D341Med (cell line): Measurements from ENCODE around the gene LNPK.
"Not testable (repeated sequence)": the region's sequence is repeated elsewhere in the genome, so short reads cannot be mapped to it uniquely, and the experiment has no call there.

Experiments used
- DNase-seq: peaks from one replicate; pipeline ENCODE4 v3.0.0; 2012; ENCODE audit warnings: low spot score

LNPK gene

GRCh38 chr2:175966839-175967238 is 35.2 kb downstream of the LNPK start:
- DNase-seq = no peak

DNA sequence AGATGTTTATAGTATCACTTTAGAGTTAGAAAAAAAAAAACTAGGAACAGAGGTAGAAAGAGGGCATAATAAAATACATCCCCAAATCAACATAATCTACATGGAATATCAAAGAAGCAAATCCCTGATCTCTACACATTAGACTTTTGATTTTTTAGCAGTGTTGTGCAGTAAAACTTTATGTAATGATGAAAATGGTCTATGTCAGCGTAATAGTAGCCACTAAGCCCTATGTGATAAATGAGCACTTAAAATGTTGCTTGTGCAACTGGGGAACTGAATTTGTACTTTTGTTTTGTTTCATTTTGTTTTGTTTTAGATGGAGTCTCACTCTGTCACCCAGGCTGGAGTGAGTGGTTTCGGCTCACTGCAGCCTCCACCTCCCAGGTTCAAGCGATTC is 36.3 kb downstream of the LNPK start:
- DNase-seq = no peak

DNA sequence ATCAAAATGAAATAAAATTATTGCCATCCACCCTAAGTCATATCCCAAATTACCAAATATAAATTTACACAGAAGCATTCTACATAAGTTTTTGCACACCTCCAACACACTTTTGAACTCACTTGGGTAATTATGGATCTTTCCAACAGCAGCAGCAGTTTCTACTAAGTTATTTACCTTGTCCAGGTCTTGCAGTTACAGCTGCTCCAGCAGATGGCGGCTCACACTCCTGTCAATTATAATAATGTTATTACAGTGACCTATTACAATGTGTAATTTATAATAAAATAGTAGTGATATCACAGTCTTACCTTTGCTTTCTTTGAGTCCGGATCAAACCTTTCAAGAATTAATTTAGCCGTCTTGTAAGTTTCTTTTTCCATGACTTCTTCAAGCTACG is 37.9 kb downstream of the LNPK start:
- peak; percentile 27 for DNase-seq

DNA sequence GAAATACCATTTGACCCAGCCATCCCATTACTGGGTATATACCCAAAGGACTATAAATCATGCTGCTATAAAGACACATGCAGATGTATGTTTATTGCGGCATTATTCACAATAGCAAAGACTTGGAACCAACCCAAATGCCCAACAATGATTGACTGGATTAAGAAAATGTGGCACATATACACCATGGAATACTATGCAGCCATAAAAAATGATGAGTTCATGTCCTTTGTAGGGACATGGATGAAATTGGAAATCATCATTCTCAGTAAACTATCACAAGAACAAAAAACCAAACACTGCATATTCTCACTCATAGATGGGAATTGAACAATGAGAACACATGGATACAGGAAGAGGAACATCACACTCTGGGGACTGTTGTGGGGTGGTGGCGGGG is 38.9 kb downstream of the LNPK start:
- DNase-seq = not testable (repeated sequence)

GRCh38 chr2:175957845-175958244 is 44.2 kb downstream of the LNPK start:
- no peak for DNase-seq

- DNase-seq = no peak
These were observed 46.9 kb downstream of the LNPK start for GRCh38 chr2:175955136-175955535.

DNA sequence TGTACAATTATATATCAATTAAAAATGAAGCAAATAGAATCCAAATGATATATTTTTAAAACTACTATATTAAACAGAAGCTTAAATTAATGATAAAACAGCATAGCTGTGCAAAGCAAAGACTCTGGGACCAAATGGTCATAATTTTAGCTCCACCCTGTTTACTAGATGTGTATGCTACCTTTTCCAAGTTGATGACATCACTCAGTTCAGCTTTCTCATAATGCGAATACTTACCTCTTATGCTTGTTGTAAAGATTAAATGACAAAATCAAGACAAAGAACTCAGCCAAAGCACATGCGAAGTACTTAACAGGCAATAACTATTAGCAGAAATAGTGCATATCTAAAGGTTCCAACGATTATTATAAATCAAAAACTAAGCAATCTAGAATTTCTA is 51.6 kb downstream of the LNPK start:
- DNase-seq = no peak

DNA sequence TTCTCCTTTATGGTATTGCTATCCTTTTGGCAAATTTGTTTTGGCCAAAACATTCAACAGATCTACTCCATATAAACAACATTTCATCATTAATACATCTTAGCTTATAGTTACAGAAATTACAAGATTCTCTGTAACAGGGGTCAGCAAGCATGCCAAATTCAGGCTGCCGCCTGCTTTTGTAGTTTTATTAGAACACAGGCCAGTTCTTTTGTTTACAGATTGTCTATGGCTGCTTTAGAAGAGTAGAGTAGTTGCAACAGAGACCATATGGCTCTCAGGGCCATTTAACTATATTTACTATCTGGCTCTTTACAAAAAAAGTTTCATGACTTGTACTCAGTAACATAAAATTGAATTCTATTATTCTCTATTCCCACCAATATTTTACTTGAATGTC is 53.9 kb downstream of the LNPK start:
- DNase-seq = no peak

- DNase-seq = no peak
These were observed 55.0 kb downstream of the LNPK start for GRCh38 chr2:175947073-175947472.

GRCh38 chr2:175941699-175942098 is 60.4 kb downstream of the LNPK start:
- no peak for DNase-seq

- no peak for DNase-seq
These were observed 64.9 kb downstream of the LNPK start for GRCh38 chr2:175937216-175937615.

DNA sequence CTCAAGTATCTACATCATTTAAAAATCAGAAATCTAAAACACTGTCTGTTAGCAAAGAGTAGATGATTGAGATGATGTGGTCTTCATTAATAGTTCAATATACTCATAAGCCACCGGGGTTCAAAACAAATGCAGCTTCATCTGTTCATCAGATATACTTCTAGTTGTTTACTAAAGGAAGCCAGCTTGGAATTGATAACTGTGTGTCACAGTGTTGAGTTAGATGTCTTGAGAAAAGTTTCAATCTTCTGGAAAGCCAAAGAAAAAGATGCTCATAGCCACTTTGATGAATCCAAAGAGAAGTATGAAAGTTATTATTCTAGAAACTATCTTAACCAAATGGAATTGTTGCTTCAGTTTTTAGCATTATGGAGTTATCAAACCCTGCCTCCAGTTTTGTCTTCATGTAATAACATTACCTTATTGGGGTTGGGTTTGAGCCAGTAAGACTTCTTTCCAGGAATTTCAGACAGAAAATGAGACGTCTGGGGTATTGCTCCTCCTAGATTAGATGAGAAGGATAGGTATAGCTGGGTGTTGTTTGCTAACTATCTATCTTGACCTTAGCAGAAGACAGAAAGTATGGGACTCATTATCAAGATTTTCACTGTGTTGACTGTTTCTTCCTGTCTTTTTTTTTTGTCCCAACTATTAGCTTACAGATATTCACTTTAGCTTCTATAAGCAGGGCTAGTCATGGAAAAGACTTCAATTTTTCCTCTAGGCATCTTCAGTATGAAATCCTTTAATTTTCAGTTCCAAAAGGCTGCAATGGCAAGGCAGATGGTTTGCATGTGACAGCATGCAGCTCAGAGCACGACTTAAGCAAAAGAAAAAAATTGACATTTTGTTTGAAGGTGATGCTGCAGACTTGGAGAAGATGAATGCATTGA is 66.5 kb downstream of the LNPK start:
- DNase-seq = no peak

DNA sequence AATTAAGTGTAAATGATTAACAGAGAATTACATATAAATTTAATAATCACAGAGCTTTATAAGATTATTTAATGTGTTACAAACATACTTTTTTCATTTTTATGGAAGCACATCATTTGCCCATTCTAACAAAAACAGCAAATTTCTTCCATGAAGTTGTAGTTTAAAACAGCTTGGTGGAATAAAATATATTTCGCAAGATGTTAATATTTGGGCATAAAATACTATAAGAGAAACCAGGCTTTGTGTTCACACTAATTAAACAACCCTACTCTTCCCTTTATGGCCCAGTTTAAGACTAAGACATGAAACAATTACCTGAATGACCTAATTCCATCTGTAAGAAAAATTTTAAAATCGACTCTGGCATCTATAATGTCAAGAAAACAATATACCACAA is 69.4 kb downstream of the LNPK start:
- no peak for DNase-seq

GRCh38 chr2:175931805-175932204 is 70.3 kb downstream of the LNPK start:
- DNase-seq = no peak

- DNase-seq = no peak
These were observed 71.6 kb downstream of the LNPK start for GRCh38 chr2:175930504-175930903.

DNA sequence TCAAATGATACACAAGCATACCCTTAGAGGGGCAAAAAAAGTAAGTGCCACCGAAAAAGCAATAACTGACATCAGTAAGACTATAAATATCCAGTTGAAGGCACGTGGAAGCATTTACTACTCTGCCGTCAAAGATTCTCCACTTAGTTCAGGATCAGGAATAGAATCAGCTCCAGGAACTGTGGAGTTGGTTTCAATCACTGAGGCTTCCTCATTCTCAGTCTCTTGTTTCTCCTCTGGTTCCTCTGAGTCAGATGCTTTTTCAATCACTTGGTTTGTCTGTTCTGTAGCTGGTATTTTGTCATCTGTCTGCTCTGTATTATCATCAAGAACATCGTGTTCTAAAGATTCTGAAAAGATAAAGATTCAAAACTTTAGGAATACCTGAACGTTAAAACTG is 72.2 kb downstream of the LNPK start:
- no peak for DNase-seq

- no peak for DNase-seq
These were observed 75.8 kb downstream of the LNPK start for GRCh38 chr2:175926272-175926671.

DNA sequence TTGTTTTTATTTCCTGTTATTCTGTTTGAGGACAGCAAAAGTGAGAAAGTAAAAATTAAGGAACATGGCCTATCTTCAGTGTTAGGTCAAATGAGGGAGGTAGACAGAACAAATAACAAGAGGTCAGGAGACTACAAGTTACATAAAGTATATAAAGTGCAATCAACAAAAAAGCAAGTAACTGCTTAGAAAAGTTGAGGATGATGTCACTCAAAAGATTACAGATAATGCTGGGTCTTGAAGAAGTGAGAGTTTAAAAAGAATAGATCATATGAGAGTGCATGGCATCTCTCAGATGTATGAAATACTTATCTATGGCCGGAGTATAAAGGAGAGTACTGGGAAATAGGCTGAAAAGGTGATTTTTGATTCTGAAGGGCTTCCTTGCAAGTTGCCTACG is 79.9 kb downstream of the LNPK start:
- no peak for DNase-seq

- DNase-seq = no peak
These were observed 83.1 kb downstream of the LNPK start for GRCh38 chr2:175918935-175919334.

DNA sequence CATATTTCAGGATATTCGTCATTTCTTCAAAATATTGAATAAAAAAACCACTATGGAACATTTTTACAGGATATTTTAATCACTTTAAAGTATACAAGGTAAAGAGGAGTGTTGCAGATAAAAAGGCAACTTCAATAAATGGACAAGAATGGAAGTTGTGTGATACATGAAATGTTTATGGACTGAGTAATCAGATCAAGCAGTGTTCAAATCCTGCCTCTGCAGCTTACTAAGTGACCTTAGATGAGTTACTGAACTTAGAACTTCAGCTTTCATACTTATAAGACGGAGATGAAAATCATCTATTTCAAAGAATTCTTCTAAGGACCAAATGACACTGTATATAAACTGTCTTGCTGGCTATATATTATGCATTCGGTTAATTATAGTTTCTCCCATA is 87.2 kb downstream of the LNPK start:
- no peak for DNase-seq

- not testable (repeated sequence) for DNase-seq
These were observed 88.0 kb downstream of the LNPK start for GRCh38 chr2:175913849-175914743.

- not testable (repeated sequence) for DNase-seq
These were observed 88.8 kb downstream of the LNPK start for GRCh38 chr2:175913267-175913666.

GRCh38 chr2:175904035-175904434 is 98.0 kb downstream of the LNPK start:
- DNase-seq = no peak
